ENCODE results near the gene ZCCHC14.

- TF ChIP-seq, protein P1, sequence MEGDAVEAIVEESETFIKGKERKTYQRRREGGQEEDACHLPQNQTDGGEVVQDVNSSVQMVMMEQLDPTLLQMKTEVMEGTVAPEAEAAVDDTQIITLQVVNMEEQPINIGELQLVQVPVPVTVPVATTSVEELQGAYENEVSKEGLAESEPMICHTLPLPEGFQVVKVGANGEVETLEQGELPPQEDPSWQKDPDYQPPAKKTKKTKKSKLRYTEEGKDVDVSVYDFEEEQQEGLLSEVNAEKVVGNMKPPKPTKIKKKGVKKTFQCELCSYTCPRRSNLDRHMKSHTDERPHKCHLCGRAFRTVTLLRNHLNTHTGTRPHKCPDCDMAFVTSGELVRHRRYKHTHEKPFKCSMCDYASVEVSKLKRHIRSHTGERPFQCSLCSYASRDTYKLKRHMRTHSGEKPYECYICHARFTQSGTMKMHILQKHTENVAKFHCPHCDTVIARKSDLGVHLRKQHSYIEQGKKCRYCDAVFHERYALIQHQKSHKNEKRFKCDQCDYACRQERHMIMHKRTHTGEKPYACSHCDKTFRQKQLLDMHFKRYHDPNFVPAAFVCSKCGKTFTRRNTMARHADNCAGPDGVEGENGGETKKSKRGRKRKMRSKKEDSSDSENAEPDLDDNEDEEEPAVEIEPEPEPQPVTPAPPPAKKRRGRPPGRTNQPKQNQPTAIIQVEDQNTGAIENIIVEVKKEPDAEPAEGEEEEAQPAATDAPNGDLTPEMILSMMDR (IDR thresholded peaks at IDR 0.05; ENCODE audit: low read length): no peak
- no peak for TF ChIP-seq EZH2 (optimal IDR thresholded peaks at IDR 0.05; ENCODE audit: low read depth, low read length)
- TF ChIP-seq EZH2phosphoT487 (IDR thresholded peaks at IDR 0.05; ENCODE audit: low read length): no peak
Measured at GRCh38 chr16:87380403-87380802, 112.4 kb downstream of the ZCCHC14 start.
